H9 (cell line): ENCODE data around the gene IRF2BP2. TPM values are rescaled to one million over a fixed set of nuclear protein-coding genes. Genes with fewer than 3 reads are reported as not detected.

ENCODE experiments used
- DNase-seq: peaks from one replicate; pipeline ENCODE4 v3.0.0-alpha.2; 2017
- H2AFZ ChIP-seq: one replicate; pipeline ENCODE4 v1.6.1; 2013; ENCODE audit warnings: mild to moderate bottlenecking, low read length, control low read depth, moderate library complexity
- H2AK5ac ChIP-seq: 2 replicates; pipeline ENCODE4 v1.6.1; 2013; ENCODE audit warnings: low read length, control low read depth, mixed read lengths; ENCODE audit not compliant: insufficient read length
- H2BK120ac ChIP-seq: one replicate; pipeline ENCODE4 v1.6.1; 2013; ENCODE audit warnings: low read depth, mild to moderate bottlenecking, low read length, control low read depth, inconsistent platforms; ENCODE audit not compliant: poor library complexity, severe bottlenecking
- H2BK12ac ChIP-seq: 2 replicates; pipeline ENCODE4 v1.6.1; 2013; ENCODE audit warnings: low read length, control low read depth, mixed read lengths, low read depth; ENCODE audit not compliant: insufficient read length
- H2BK15ac ChIP-seq: 2 replicates; pipeline ENCODE4 v1.6.1; 2013; ENCODE audit warnings: low read depth, low read length, control low read depth
- H2BK20ac ChIP-seq: one replicate; pipeline ENCODE4 v1.6.1; 2013; ENCODE audit warnings: low read depth, mild to moderate bottlenecking, low read length, control low read depth, inconsistent platforms; ENCODE audit not compliant: poor library complexity, severe bottlenecking
- H2BK5ac ChIP-seq: 2 replicates; pipeline ENCODE4 v1.6.1; 2013; ENCODE audit warnings: low read length, control low read depth, mixed read lengths; ENCODE audit not compliant: insufficient read length
- H3K14ac ChIP-seq: 2 replicates; pipeline ENCODE4 v1.6.1; 2013; ENCODE audit warnings: low read length, control low read depth; ENCODE audit not compliant: insufficient read depth
- H3K18ac ChIP-seq: 2 replicates; pipeline ENCODE4 v1.6.1; 2013; ENCODE audit warnings: low read depth, mild to moderate bottlenecking, mixed read lengths, low read length, control low read depth; ENCODE audit not compliant: insufficient read length
- H3K23ac ChIP-seq: 2 replicates; pipeline ENCODE4 v1.6.1; 2013; ENCODE audit warnings: low read length, control low read depth, mixed read lengths, low read depth; ENCODE audit not compliant: insufficient read length
- H3K23me2 ChIP-seq: 2 replicates; pipeline ENCODE4 v1.6.1; 2013; ENCODE audit warnings: low read depth, mild to moderate bottlenecking, mixed read lengths, low read length, control low read depth; ENCODE audit not compliant: insufficient read length, poor library complexity, severe bottlenecking
- H3K27ac ChIP-seq: 2 replicates; pipeline ENCODE4 v1.5.1; 2013; ENCODE audit warnings: low read length, control low read depth, mixed read lengths, low read depth; ENCODE audit not compliant: insufficient read length
- H3K27me3 ChIP-seq: 2 replicates; pipeline ENCODE4 v1.6.1; 2013; ENCODE audit warnings: low read length, control low read depth, inconsistent platforms; ENCODE audit not compliant: insufficient read depth
- H3K4ac ChIP-seq: 2 replicates; pipeline ENCODE4 v1.6.1; 2013; ENCODE audit warnings: low read depth, mild to moderate bottlenecking, control low read depth, inconsistent platforms, low read length, moderate library complexity
- H3K4me1 ChIP-seq: 2 replicates; pipeline ENCODE4 v1.6.1; 2013; ENCODE audit warnings: low read length, control low read depth, inconsistent platforms; ENCODE audit not compliant: insufficient read depth
- H3K4me2 ChIP-seq: 2 replicates; pipeline ENCODE4 v1.6.1; 2013; ENCODE audit warnings: low read length, control low read depth, mixed read lengths; ENCODE audit not compliant: insufficient read length, insufficient read depth
- H3K56ac ChIP-seq: 2 replicates; pipeline ENCODE4 v1.6.1; 2013; ENCODE audit warnings: low read depth, mild to moderate bottlenecking, mixed read lengths, low read length, control low read depth; ENCODE audit not compliant: insufficient read length
- H3K79me1 ChIP-seq: 2 replicates; pipeline ENCODE4 v1.6.1; 2013; ENCODE audit warnings: low read depth, mild to moderate bottlenecking, moderate library complexity, low read length, control low read depth, inconsistent platforms; ENCODE audit not compliant: insufficient read depth, poor library complexity, severe bottlenecking
- H3K79me2 ChIP-seq: 2 replicates; pipeline ENCODE4 v1.6.1; 2013; ENCODE audit warnings: low read length, control low read depth, inconsistent platforms; ENCODE audit not compliant: insufficient read depth
- H3K9ac ChIP-seq: 2 replicates; pipeline ENCODE4 v1.6.1; 2013; ENCODE audit warnings: low read length, control low read depth, mixed read lengths; ENCODE audit not compliant: insufficient read length; ENCODE audit errors: extremely low read depth
- H3K9me3 ChIP-seq: one replicate; pipeline ENCODE4 v1.6.1; 2013; ENCODE audit warnings: low read depth, low read length, inconsistent platforms; ENCODE audit not compliant: control insufficient read depth
- H3T11ph ChIP-seq: one replicate; pipeline ENCODE4 v1.6.1; 2013; ENCODE audit warnings: mild to moderate bottlenecking, low read length, control low read depth, inconsistent platforms
- H4K20me1 ChIP-seq: one replicate; pipeline ENCODE4 v1.6.1; 2013; ENCODE audit not compliant: control insufficient read depth, insufficient read length, insufficient read depth
- H4K5ac ChIP-seq: 2 replicates; pipeline ENCODE4 v1.6.1; 2013; ENCODE audit warnings: low read depth, mild to moderate bottlenecking, mixed read lengths, low read length, control low read depth; ENCODE audit not compliant: insufficient read length
- H4K8ac ChIP-seq: replicated peaks from 2 replicates; pipeline ENCODE4 v1.6.1; 2013; ENCODE audit warnings: low read length, control low read depth, mixed read lengths, low read depth; ENCODE audit not compliant: insufficient read length
- H4K91ac ChIP-seq: 2 replicates; pipeline ENCODE4 v1.6.1; 2013; ENCODE audit warnings: low read depth, mild to moderate bottlenecking, moderate library complexity, mixed read lengths, low read length, control low read depth; ENCODE audit not compliant: insufficient read length
- H3K27ac Mint-ChIP-seq, 3 experiments: 2 replicates in 2 of 3; 3 replicates in 1 of 3; pipeline ENCODE4 v1.8.0; 2020 to 2021; ENCODE audit warnings: mixed read lengths in 3 of 3, mild to moderate bottlenecking in 1 of 3, moderate library complexity in 1 of 3
- H3K27me3 Mint-ChIP-seq: 2 replicates; pipeline ENCODE4 v1.8.0; 2021; ENCODE audit warnings: low read depth, mild to moderate bottlenecking, moderate library complexity, mixed read lengths
- H3K36me3 Mint-ChIP-seq, 3 experiments: 2 replicates in 2 of 3; 3 replicates in 1 of 3; pipeline ENCODE4 v1.8.0; 2020 to 2021; ENCODE audit warnings: low read depth in 3 of 3, mixed read lengths in 3 of 3; ENCODE audit not compliant: insufficient read depth in 1 of 3
- H3K4me1 Mint-ChIP-seq, 2 experiments: 2 replicates each; pipeline ENCODE4 v1.8.0; 2020; ENCODE audit warnings: mixed read lengths in 2 of 2
- H3K4me3 Mint-ChIP-seq, 2 experiments: 2 replicates in 1 of 2; 3 replicates in 1 of 2; pipeline ENCODE4 v1.8.0; 2020 to 2021; ENCODE audit warnings: mild to moderate bottlenecking in 2 of 2, mixed read lengths in 2 of 2, moderate library complexity in 1 of 2
- H3K9me3 Mint-ChIP-seq, 2 experiments: 2 replicates in 1 of 2; 3 replicates in 1 of 2; pipeline ENCODE4 v1.8.0; 2020; ENCODE audit warnings: mild to moderate bottlenecking in 2 of 2, mixed read lengths in 2 of 2, moderate library complexity in 1 of 2
- WGBS: extraction: QIAGEN DNeasy Blood & Tissue Kit; methylation state at CpG from one replicate; pipeline ENCODE4 v1.1.7; 2013; ENCODE audit warnings: missing lambda C conversion rate, low lambda C conversion rate, mixed read lengths; ENCODE audit not compliant: insufficient read length; ENCODE audit errors: extremely low coverage; 5-methylcytosine and 5-hydroxymethylcytosine counted together
- total RNA-seq: library from RNA; stranded (reverse); gene quantifications from 2 replicates; pipeline ENCODE4 v1.2.1, GENCODE V29; 2021
- TF ChIP-seq, protein P1 (sequence below): fragments of 200-600 bp; sonication (generic); conservative IDR thresholded peaks from 3 replicates; pipeline ENCODE4 v1.8.0; 2021; ENCODE audit warnings: antibody characterized with exemption, mild to moderate bottlenecking

IRF2BP2 gene
- total RNA-seq, 1 experiment from 2014 or later = 80.2 TPM

DNA sequence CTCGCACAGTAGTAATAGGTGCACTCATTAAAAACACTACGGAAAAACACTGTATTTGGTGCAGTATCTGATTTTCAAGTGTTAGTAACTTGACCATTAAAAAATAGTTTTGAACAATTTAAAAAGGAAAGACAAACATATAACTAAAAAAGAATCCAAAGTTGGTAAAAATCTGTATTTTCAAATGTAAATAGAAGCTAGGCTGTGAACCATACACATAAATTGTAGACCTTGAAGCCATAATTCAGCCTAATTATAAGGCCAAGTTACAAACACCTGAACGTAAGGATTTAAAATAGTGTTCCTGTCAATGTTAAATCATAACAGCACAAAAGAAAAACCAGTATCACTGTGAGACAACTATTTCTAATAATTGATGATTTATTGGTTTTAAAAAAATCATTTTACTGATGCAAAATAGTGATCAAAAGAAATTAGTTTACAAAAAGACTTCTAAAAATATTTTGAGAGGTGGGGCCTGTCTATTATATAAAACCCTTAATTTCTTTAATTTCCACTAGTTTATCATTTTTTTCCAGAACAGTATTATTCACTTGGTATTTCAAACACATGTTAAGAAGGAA is 4.5 kb downstream of the IRF2BP2 start:
- H3K79me2 ChIP-seq = peaks cover 32% of the 10 kb centered on the region; the same call in 1 of the 2 replicates
- Mint-ChIP-seq H3K27me3 (no peaks in the 10 kb centered on the region), H3K4me1 (peaks cover 58 to 65% of the 10 kb centered on the region in 2 experiments), H3K27ac (no peak overlapping the region), H3K9me3 (peaks cover 0 to 3% of the 10 kb centered on the region in 2 experiments; a peak in 3 of 5 replicates), H3K4me3 (peak overlapping the region; percentile 91 to 92), H3K36me3 (peaks cover 24 to 49% (median 26%) of the 10 kb centered on the region in 3 experiments)
- no peaks in the 10 kb centered on the region for H3K79me1 ChIP-seq
- H3K23me2 ChIP-seq = peaks cover 17% of the 10 kb centered on the region
- no peak overlapping the region for H2BK5ac ChIP-seq
- H3K4me2 ChIP-seq = peak overlapping the region; percentile 60
- no peak overlapping the region for H3K9ac ChIP-seq
- H3K27me3 ChIP-seq = no peaks in the 10 kb centered on the region
- H4K91ac ChIP-seq = no peak overlapping the region
- no peak for DNase-seq
- no peak overlapping the region for H3T11ph ChIP-seq
- peaks cover 6% of the 10 kb centered on the region for H3K4me1 ChIP-seq
- no peak overlapping the region for H3K56ac ChIP-seq
- H2AK5ac ChIP-seq = no peak overlapping the region
- no peak overlapping the region for H3K23ac ChIP-seq
- no peak overlapping the region for H3K4ac ChIP-seq
- no CpG with 5 or more reads among the region's 3 CpGs for WGBS
- no peaks in the 10 kb centered on the region for H3K9me3 ChIP-seq
- H4K8ac ChIP-seq = no peak overlapping the region
- H2BK20ac ChIP-seq = no peak overlapping the region
- no peak overlapping the region for H2BK120ac ChIP-seq
- no peak overlapping the region for H3K14ac ChIP-seq
- TF ChIP-seq, protein P1, sequence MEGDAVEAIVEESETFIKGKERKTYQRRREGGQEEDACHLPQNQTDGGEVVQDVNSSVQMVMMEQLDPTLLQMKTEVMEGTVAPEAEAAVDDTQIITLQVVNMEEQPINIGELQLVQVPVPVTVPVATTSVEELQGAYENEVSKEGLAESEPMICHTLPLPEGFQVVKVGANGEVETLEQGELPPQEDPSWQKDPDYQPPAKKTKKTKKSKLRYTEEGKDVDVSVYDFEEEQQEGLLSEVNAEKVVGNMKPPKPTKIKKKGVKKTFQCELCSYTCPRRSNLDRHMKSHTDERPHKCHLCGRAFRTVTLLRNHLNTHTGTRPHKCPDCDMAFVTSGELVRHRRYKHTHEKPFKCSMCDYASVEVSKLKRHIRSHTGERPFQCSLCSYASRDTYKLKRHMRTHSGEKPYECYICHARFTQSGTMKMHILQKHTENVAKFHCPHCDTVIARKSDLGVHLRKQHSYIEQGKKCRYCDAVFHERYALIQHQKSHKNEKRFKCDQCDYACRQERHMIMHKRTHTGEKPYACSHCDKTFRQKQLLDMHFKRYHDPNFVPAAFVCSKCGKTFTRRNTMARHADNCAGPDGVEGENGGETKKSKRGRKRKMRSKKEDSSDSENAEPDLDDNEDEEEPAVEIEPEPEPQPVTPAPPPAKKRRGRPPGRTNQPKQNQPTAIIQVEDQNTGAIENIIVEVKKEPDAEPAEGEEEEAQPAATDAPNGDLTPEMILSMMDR = no peak
- H2BK15ac ChIP-seq = no peak overlapping the region
- no peak overlapping the region for H3K18ac ChIP-seq
- H4K20me1 ChIP-seq = no peaks in the 10 kb centered on the region
- H2BK12ac ChIP-seq = no peak overlapping the region
- no peak overlapping the region for H3K27ac ChIP-seq
- no peak overlapping the region for H2AFZ ChIP-seq
- H4K5ac ChIP-seq = no peak overlapping the region
